Stomach (tissue), 9 donors: ENCODE data around the gene ARPC5L. TPM values are rescaled to one million over a fixed set of nuclear protein-coding genes. Genes with fewer than 3 reads are reported as not detected.

Source experiments
- DNase-seq, 2 donors: peaks; one replicate each; pipeline versions ENCODE4 v3.0.0 to v3.0.0-alpha.2; 2013 to 2019
- H3K27ac ChIP-seq, 5 donors: fragments of 200-600 bp in 4 of 5; sonication (generic) in 4 of 5; one replicate each; pipeline ENCODE4 v1.5.1; 2013 to 2019; ENCODE audit warnings: mild to moderate bottlenecking in 1 of 5, moderate library complexity in 1 of 5
- H3K27me3 ChIP-seq, 3 donors: fragments of 200-600 bp; sonication (generic); one replicate each; pipeline ENCODE4 v1.5.1; 2017 to 2019; ENCODE audit warnings: mixed run types in 1 of 3
- H3K36me3 ChIP-seq, 4 donors: fragments of 200-600 bp; sonication (generic); 1 replicate in 3 of 4; 2 replicates in 1 of 4; pipeline ENCODE4 v1.5.1; 2016 to 2019
- H3K4me1 ChIP-seq, 4 donors: fragments of 200-600 bp; sonication (generic); one replicate each; pipeline ENCODE4 v1.5.1; 2016 to 2019
- H3K4me3 ChIP-seq, 4 donors: fragments of 200-600 bp; sonication (generic) in 3 of 4; one replicate each; pipeline ENCODE4 v1.5.1; 2016 to 2019; ENCODE audit warnings: mild to moderate bottlenecking in 1 of 4
- H3K9me3 ChIP-seq, 4 donors: fragments of 200-600 bp; sonication (generic); one replicate each; pipeline ENCODE4 v1.5.1; 2016 to 2019
- EP300 ChIP-seq: sonication (generic); formaldehyde crosslinking; IDR thresholded peaks from one replicate; pipeline ENCODE4 v1.6.1; 2017; ENCODE audit warnings: antibody characterized with exemption
- POLR2A ChIP-seq, 4 donors: fragments of 450-650 bp; IDR thresholded peaks; one replicate each; pipeline ENCODE4 v1.6.1; 2016; ENCODE audit warnings: antibody characterized with exemption in 4 of 4, control low read depth in 2 of 4, mild to moderate bottlenecking in 1 of 4, moderate library complexity in 1 of 4
- POLR2AphosphoS5 ChIP-seq, 3 donors: sonication (generic); formaldehyde crosslinking; IDR thresholded peaks; one replicate each; pipeline ENCODE4 v1.6.1; 2016; ENCODE audit warnings: antibody characterized with exemption in 3 of 3
- WGBS, 5 donors: extraction: QIAGEN DNeasy Blood & Tissue Kit in 3 of 5; methylation state at CpG; one replicate each; pipeline versions ENCODE4 v1.1.5 to v1.1.7; 2013 to 2018; 5-methylcytosine and 5-hydroxymethylcytosine counted together
- intact Hi-C: fragments of 100-400 bp; cut with DNase I; formaldehyde crosslinking; loops from one replicate; pipeline ENCODE4 v1.15.1; 2023; ENCODE audit warnings: low total_unique reads
- polyA plus RNA-seq, 3 donors: library from polyadenylated mRNA; stranded (reverse); fragments of 200-250 nt; gene quantifications; one replicate each; pipeline ENCODE4 v1.2.3, GENCODE V29; 2013
- total RNA-seq, 5 donors: library from RNA; depleted of rRNA; stranded (reverse); fragments of >200 nt; gene quantifications; one replicate each; pipeline versions ENCODE4 v1.1.0 to v1.2.3, GENCODE V29; 2014 to 2016
- TF ChIP-seq, protein P1 (sequence below), 7 experiments: fragments of 450-650 bp in 4 of 7; fragments of 200-600 bp in 3 of 7; sonication (generic) in 3 of 7; IDR thresholded peaks; one replicate each; pipeline ENCODE4 v1.5.1; 2016 to 2019; ENCODE audit warnings: antibody characterized with exemption in 7 of 7, control low read depth in 2 of 7, mild to moderate bottlenecking in 1 of 7
- donor health status: healthy with polysubstance abuse.
- donor health status: Bipolar disorder and iron deficiency.
- donor health status: healthy.

Gene ARPC5L
- total and polyA plus RNA-seq, 8 donors, result 20.4 to 71.0 (median 43.6) TPM; not detected in 1

- WGBS, 5 donors, result 95 to 96% (median 95%) methylated on average over 12 to 13 of the region's 13 CpGs
Observed at GRCh38 chr9:124889006-124889405, 27.1 kb downstream of the ARPC5L start.

GRCh38 chr9:124890179-124890578 lies 28.2 kb downstream of the ARPC5L start:
- no peaks in the 10 kb centered on the region for H3K4me1 ChIP-seq
- no peak overlapping the region for H3K4me3 ChIP-seq
- 87 to 98% (median 96%) methylated on average over 7 of the region's 7 CpGs for WGBS, 5 donors
- no peaks in the 10 kb centered on the region for H3K9me3 ChIP-seq
- DNase-seq, result no peak
- TF ChIP-seq, protein P1, sequence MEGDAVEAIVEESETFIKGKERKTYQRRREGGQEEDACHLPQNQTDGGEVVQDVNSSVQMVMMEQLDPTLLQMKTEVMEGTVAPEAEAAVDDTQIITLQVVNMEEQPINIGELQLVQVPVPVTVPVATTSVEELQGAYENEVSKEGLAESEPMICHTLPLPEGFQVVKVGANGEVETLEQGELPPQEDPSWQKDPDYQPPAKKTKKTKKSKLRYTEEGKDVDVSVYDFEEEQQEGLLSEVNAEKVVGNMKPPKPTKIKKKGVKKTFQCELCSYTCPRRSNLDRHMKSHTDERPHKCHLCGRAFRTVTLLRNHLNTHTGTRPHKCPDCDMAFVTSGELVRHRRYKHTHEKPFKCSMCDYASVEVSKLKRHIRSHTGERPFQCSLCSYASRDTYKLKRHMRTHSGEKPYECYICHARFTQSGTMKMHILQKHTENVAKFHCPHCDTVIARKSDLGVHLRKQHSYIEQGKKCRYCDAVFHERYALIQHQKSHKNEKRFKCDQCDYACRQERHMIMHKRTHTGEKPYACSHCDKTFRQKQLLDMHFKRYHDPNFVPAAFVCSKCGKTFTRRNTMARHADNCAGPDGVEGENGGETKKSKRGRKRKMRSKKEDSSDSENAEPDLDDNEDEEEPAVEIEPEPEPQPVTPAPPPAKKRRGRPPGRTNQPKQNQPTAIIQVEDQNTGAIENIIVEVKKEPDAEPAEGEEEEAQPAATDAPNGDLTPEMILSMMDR (IDR thresholded peaks at IDR 0.05), result no peak
- TF ChIP-seq POLR2AphosphoS5 (IDR thresholded peaks at IDR 0.05) (no peak), POLR2A (IDR thresholded peaks at IDR 0.05) (no peak), EP300 (no peak)
- H3K27me3 ChIP-seq, result no peaks in the 10 kb centered on the region
- no peak overlapping the region for H3K27ac ChIP-seq
- intact Hi-C loops, result no loop called here
- peaks cover 69 to 97% (median 96%) of the 10 kb centered on the region in 4 donors for H3K36me3 ChIP-seq

More at GRCh38 chr9:124889006-124889405, 27.1 kb downstream of the ARPC5L start:
- Histone ChIP-seq H3K27me3 (no peaks in the 10 kb centered on the region), H3K36me3 (peaks cover 72 to 100% (median 100%) of the 10 kb centered on the region in 4 donors), H3K4me3 (no peak overlapping the region), H3K27ac (no peak overlapping the region), H3K4me1 (no peaks in the 10 kb centered on the region), H3K9me3 (no peaks in the 10 kb centered on the region)
- intact Hi-C loops, result no loop called here
- DNase-seq, result no peak
- TF ChIP-seq POLR2AphosphoS5 (IDR thresholded peaks at IDR 0.05) (no peak), POLR2A (IDR thresholded peaks at IDR 0.05) (no peak), EP300 (no peak)
- TF ChIP-seq, protein P1 (IDR thresholded peaks at IDR 0.05), result no peak

- no peak overlapping the region for H3K4me3 ChIP-seq
- H3K4me1 ChIP-seq, result no peaks in the 10 kb centered on the region
- no peaks in the 10 kb centered on the region for H3K27me3 ChIP-seq
- TF ChIP-seq, protein P1 (IDR thresholded peaks at IDR 0.05), result no peak
- no peak for TF ChIP-seq POLR2AphosphoS5 (IDR thresholded peaks at IDR 0.05)
- TF ChIP-seq EP300, result no peak
- no peak for TF ChIP-seq POLR2A (IDR thresholded peaks at IDR 0.05)
- H3K27ac ChIP-seq, result no peak overlapping the region
- 78 to 88% (median 84%) methylated on average over 9 of the region's 9 CpGs for WGBS, 5 donors
- intact Hi-C loops, result no loop called here
- H3K9me3 ChIP-seq, result no peaks in the 10 kb centered on the region
- peaks cover 58 to 96% (median 93%) of the 10 kb centered on the region in 4 donors for H3K36me3 ChIP-seq
- DNase-seq, result no peak
Observed at GRCh38 chr9:124894035-124894740, 32.3 kb downstream of the ARPC5L start.

DNA sequence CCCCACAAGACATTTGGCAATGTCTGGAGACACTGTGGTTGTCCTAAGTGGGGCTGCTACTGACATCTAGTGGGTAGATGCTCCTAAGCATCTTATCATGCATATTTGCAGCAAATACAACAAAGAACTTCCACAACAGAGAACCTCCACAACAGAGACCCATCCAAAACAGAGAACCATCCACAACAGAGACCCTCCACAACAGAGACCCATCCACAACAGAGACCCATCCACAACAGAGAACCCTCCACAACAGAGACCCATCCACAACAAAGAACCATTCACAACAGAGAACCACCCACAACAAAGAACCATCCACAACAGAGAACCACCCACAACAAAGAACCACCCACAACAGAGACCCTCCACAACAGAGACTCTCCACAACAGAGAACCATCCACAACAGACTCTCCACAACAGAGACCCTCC lies 32.8 kb downstream of the ARPC5L start:
- H3K4me1 ChIP-seq, result no peaks in the 10 kb centered on the region
- intact Hi-C loops, result no loop called here
- H3K36me3 ChIP-seq, result peaks cover 57 to 96% (median 93%) of the 10 kb centered on the region in 4 donors
- H3K4me3 ChIP-seq, result no peak overlapping the region
- peak in 1 of 2 donors; percentile 59 for DNase-seq
- no peak for TF ChIP-seq EP300
- TF ChIP-seq, protein P1 (IDR thresholded peaks at IDR 0.05), result peak in 1 of 7 experiments; percentile 6
- H3K27ac ChIP-seq, result no peak overlapping the region
- no peaks in the 10 kb centered on the region for H3K9me3 ChIP-seq
- no peaks in the 10 kb centered on the region for H3K27me3 ChIP-seq
